Calu3 (cell line): ENCODE data around the gene CAMK1D. TPM values are rescaled to one million over a fixed set of nuclear protein-coding genes. Genes with fewer than 3 reads are reported as not detected.

Experiments used
- BruUV-seq: library from RNA; stranded (reverse); fragments of 400-500 nt; replicated peaks from 2 replicates; lab custom pipeline; 2021; lab: Mats Ljungman, UMichigan
- CTCF ChIA-PET: fragments of 300-600 bp; sonication (Branson Sonifier 250); formaldehyde crosslinking; loops from one replicate; lab custom pipeline; 2022; ENCODE audit warnings: antibody characterized with exemption; lab: Charles Lee
- DNase-seq: peaks from one replicate; pipeline ENCODE4 v3.0.0; 2022
- H3K27ac Mint-ChIP-seq: one replicate; pipeline ENCODE4 v1.8.0; 2022; ENCODE audit warnings: mixed read lengths; ENCODE audit not compliant: unreplicated experiment
- H3K27me3 Mint-ChIP-seq: one replicate; pipeline ENCODE4 v1.8.0; 2022; ENCODE audit warnings: mixed read lengths; ENCODE audit not compliant: unreplicated experiment
- H3K36me3 Mint-ChIP-seq: one replicate; pipeline ENCODE4 v1.8.0; 2022; ENCODE audit warnings: mild to moderate bottlenecking, moderate library complexity, mixed read lengths; ENCODE audit not compliant: insufficient read depth, unreplicated experiment
- H3K4me1 Mint-ChIP-seq: one replicate; pipeline ENCODE4 v1.8.0; 2022; ENCODE audit warnings: mild to moderate bottlenecking, low read depth, mixed read lengths; ENCODE audit not compliant: unreplicated experiment
- H3K4me3 Mint-ChIP-seq: one replicate; pipeline ENCODE4 v1.8.0; 2022; ENCODE audit warnings: mild to moderate bottlenecking, low read depth, moderate library complexity, mixed read lengths; ENCODE audit not compliant: unreplicated experiment
- H3K9me3 Mint-ChIP-seq: one replicate; pipeline ENCODE4 v1.8.0; 2022; ENCODE audit warnings: low read depth, mixed read lengths; ENCODE audit not compliant: unreplicated experiment
- CTCF ChIP-seq: fragments of 200-600 bp; IDR thresholded peaks from one replicate; pipeline ENCODE4 v1.8.0; 2022; ENCODE audit warnings: antibody characterized with exemption; ENCODE audit not compliant: unreplicated experiment
- intact Hi-C: fragments of 100-400 bp; cut with micrococcal nuclease; formaldehyde crosslinking; loops from one replicate; pipeline ENCODE4 v1.10.0; 2022; ENCODE audit not compliant: unreplicated experiment
- total RNA-seq: library from RNA; stranded (reverse); gene quantifications from 2 replicates; pipeline ENCODE4 v1.2.3, GENCODE V29; 2022

CAMK1D gene
- total RNA-seq, 1 experiment from 2014 or later = 2.6 TPM

DNA sequence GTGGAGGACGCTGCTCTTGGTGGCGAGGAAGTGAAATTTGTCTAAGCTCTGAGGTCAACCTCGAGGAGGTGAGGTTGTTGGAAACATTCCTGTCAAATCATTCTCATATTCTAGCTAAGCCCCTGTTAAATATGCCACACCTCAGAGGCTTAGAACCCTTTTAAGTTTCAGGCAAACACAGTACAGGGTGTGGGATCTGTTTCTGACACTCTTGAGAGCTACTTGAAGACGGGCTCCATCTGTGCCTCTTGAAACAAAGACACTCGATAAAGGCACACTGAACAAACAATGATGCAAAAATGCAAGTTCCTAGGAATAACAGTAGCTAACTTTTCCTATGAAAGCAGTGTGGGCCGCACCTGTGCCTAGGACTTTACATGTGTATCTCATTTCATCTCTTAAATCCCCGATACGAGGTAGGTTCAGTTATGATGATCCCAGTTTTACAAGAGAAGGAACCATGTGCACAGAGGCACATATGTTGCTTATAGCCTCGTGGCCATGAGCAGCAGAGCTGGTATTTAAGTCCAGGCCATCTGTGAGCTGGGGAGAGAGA, 352.9 kb downstream of the CAMK1D start:
- H3K4me1 Mint-ChIP-seq = peaks cover 41% of the 10 kb centered on the region
- intact Hi-C loops = no loop called here
- H3K9me3 Mint-ChIP-seq = no peaks in the 10 kb centered on the region
- DNase-seq = no peak
- no peak overlapping the region for H3K4me3 Mint-ChIP-seq
- CTCF ChIA-PET = no interaction called here
- no peaks in the 10 kb centered on the region for H3K36me3 Mint-ChIP-seq
- TF ChIP-seq CTCF = no peak
- no peaks in the 10 kb centered on the region for H3K27me3 Mint-ChIP-seq
- no TSS peak for BruUV-seq
- no peak overlapping the region for H3K27ac Mint-ChIP-seq

DNA sequence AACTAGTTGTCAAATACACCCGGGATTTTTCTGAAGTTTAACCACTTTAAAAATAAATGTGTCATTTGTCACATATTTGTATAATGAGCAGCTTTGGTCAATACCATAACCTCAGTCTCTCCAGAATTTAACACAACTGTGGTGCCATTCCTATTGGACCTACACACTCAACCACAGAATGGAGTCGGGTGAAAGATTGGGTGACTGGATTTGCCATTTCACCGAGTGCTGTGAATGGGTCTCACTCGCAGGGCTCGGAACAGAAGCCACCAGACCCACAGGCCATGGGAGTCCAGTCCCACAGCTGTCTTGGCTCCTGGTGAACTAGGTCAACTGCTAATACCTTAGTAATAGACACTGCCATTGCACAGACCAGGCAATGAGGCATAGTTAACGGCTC, 353.8 kb downstream of the CAMK1D start:
- DNase-seq = no peak
- Mint-ChIP-seq H3K9me3 (no peaks in the 10 kb centered on the region), H3K27me3 (no peaks in the 10 kb centered on the region), H3K27ac (no peak overlapping the region), H3K36me3 (no peaks in the 10 kb centered on the region), H3K4me3 (no peak overlapping the region), H3K4me1 (peaks cover 49% of the 10 kb centered on the region)
- intact Hi-C loops = no loop called here
- no peak for TF ChIP-seq CTCF
- CTCF ChIA-PET = no interaction called here
- no TSS peak for BruUV-seq

- CTCF ChIA-PET = interaction anchor here (0.5 to 1.0 kb wide), 6 partner anchors 48 to 513 kb away, joined by 3 to 5 read pairs (median 4); no protein-coding TSS in a partner anchor
- Mint-ChIP-seq H3K9me3 (no peaks in the 10 kb centered on the region), H3K4me1 (peaks cover 53% of the 10 kb centered on the region), H3K27ac (no peak overlapping the region), H3K27me3 (no peaks in the 10 kb centered on the region), H3K36me3 (peaks cover 3% of the 10 kb centered on the region), H3K4me3 (no peak overlapping the region)
- no peak for TF ChIP-seq CTCF
- DNase-seq = no peak
- intact Hi-C loops = no loop called here
- BruUV-seq = no TSS peak
These were observed 354.5 kb downstream of the CAMK1D start for GRCh38 chr10:12703813-12704212.

DNA sequence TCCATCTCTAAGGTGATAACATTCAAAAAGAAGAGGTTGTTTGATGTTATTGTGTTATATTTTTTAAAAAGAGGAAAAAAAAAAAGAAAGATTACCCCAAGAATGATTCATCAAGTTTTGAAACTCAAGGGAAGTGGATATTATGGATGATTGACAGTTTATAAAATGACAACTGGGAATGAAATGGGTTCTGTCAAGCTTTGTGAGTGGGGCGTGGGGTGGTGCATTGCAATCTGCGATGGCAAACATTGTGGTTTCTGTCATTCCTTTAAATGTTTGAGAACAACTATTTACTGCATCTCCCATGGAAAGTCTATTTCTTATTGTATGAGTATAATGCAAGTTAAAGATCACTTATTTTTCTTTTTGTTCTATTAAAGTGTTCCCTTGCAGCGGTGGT, 355.1 kb downstream of the CAMK1D start:
- no peaks in the 10 kb centered on the region for H3K27me3 Mint-ChIP-seq

More for the DNA sequence above, 355.1 kb downstream of the CAMK1D start:
- Mint-ChIP-seq H3K9me3 (no peaks in the 10 kb centered on the region), H3K4me1 (peaks cover 54% of the 10 kb centered on the region), H3K36me3 (peaks cover 4% of the 10 kb centered on the region), H3K27ac (no peak overlapping the region), H3K4me3 (no peak overlapping the region)
- CTCF ChIA-PET = interaction anchor here (1.0 kb wide), 1 partner anchor 197 kb away, joined by 3 read pairs; no protein-coding TSS in a partner anchor
- no peak for DNase-seq
- TF ChIP-seq CTCF = no peak
- intact Hi-C loops = no loop called here
- no TSS peak for BruUV-seq
